ENCODE data around the gene SSBP3. TPM values are rescaled to one million over a fixed set of nuclear protein-coding genes. Genes with fewer than 3 reads are reported as not detected.

SSBP3 gene
- total and polyA plus RNA-seq, 2 donors from 2014 or later: 33.3 to 49.6 TPM

DNA sequence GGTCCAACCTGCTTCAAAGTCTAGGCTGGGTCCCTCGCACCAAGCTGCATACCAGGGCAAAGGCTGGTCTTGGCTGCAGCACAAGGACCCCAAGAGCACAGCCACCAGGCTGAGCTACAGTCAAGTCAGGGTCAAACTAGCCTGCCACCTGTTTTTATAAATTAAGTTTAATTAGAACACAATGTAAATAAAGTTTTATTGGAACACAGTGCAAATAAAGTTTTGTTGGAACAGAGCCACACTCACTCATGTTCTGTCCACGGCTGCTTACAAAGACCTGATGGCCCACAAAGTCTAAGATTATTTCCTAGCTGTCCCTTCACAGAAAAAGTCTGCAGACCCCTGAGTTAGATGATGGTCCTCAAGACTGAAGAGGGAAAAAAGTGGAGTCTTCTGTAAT, 140.0 kb downstream of the SSBP3 start:
- DNase-seq (no peak), FAIRE-seq (no peak)
- peaks cover 0 to 3% (median 0%) of the 10 kb centered on the region in 3 donors for H3K36me3 ChIP-seq (ENCODE audit: control insufficient read depth in 2 of 3, insufficient read depth in 3 of 3, low read length in 3 of 3)
- no peaks in the 10 kb centered on the region for H3K27me3 ChIP-seq (ENCODE audit: control insufficient read depth, insufficient read depth, low read length)
- H3K9me3 ChIP-seq (ENCODE audit: control insufficient read depth in 2 of 3, insufficient read depth in 1 of 3, low read length in 3 of 3): no peaks in the 10 kb centered on the region
- H3K9ac ChIP-seq (ENCODE audit: low read length in 3 of 3): no peak overlapping the region
- H3K4me3 ChIP-seq (ENCODE audit: low read length in 3 of 3): no peak overlapping the region
- no peak overlapping the region for H3K27ac ChIP-seq (ENCODE audit: low read depth in 2 of 2, low read length in 2 of 2)
- intact Hi-C loops (cut with DNase I): loop anchor here (10.0 kb wide), 1 partner anchor 139 kb away; the partner anchor contains the start of gene SSBP3
- peaks cover 0 to 9% (median 8%) of the 10 kb centered on the region in 3 donors for H3K4me1 ChIP-seq (ENCODE audit: control insufficient read depth in 2 of 3, insufficient read depth in 2 of 3, low read depth in 1 of 3, low read length in 3 of 3)
- TF ChIP-seq, protein P1, sequence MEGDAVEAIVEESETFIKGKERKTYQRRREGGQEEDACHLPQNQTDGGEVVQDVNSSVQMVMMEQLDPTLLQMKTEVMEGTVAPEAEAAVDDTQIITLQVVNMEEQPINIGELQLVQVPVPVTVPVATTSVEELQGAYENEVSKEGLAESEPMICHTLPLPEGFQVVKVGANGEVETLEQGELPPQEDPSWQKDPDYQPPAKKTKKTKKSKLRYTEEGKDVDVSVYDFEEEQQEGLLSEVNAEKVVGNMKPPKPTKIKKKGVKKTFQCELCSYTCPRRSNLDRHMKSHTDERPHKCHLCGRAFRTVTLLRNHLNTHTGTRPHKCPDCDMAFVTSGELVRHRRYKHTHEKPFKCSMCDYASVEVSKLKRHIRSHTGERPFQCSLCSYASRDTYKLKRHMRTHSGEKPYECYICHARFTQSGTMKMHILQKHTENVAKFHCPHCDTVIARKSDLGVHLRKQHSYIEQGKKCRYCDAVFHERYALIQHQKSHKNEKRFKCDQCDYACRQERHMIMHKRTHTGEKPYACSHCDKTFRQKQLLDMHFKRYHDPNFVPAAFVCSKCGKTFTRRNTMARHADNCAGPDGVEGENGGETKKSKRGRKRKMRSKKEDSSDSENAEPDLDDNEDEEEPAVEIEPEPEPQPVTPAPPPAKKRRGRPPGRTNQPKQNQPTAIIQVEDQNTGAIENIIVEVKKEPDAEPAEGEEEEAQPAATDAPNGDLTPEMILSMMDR (IDR thresholded peaks at IDR 0.05; ENCODE audit: borderline replicate concordance, extremely low read depth, insufficient read depth): no peak

DNA sequence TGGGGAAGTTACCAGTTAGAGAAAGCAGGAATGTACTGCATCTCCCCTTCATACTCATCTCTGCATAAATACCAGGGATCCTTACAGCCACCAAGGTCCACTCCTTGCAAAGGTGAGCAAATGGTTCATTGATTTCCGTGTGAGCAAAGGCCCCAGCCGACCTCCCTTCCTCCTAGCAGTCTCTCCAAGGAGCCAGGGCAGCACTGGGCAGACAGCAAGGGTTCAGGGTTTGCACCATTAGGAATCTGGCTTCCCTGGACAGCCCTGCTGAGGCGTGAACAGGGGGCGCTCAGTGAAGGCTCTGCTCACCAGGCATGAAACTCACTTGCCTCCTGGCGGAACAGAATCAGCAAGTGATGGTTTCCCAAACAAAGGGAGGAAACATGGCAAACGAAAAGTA, 140.5 kb downstream of the SSBP3 start:
- Histone ChIP-seq H3K27ac (ENCODE audit: low read depth in 2 of 2, low read length in 2 of 2) (no peak overlapping the region), H3K4me3 (ENCODE audit: low read length in 3 of 3) (no peak overlapping the region), H3K4me1 (ENCODE audit: control insufficient read depth in 2 of 3, insufficient read depth in 2 of 3, low read depth in 1 of 3, low read length in 3 of 3) (peaks cover 0 to 6% (median 3%) of the 10 kb centered on the region in 3 donors), H3K9me3 (ENCODE audit: control insufficient read depth in 2 of 3, insufficient read depth in 1 of 3, low read length in 3 of 3) (no peaks in the 10 kb centered on the region), H3K9ac (ENCODE audit: low read length in 3 of 3) (no peak overlapping the region), H3K27me3 (ENCODE audit: control insufficient read depth, insufficient read depth, low read length) (no peaks in the 10 kb centered on the region), H3K36me3 (ENCODE audit: control insufficient read depth in 2 of 3, insufficient read depth in 3 of 3, low read length in 3 of 3) (peaks cover 0 to 3% (median 0%) of the 10 kb centered on the region in 3 donors)
- DNase-seq (peak in 4 of 5 donors; percentile 55 to 69 (median 65)), FAIRE-seq (no peak)
- TF ChIP-seq, protein P1 (IDR thresholded peaks at IDR 0.05; ENCODE audit: borderline replicate concordance, extremely low read depth, insufficient read depth): no peak
- intact Hi-C loops (cut with DNase I): loop anchor here (10.0 kb wide), 1 partner anchor 139 kb away; the partner anchor contains the start of gene SSBP3

DNA sequence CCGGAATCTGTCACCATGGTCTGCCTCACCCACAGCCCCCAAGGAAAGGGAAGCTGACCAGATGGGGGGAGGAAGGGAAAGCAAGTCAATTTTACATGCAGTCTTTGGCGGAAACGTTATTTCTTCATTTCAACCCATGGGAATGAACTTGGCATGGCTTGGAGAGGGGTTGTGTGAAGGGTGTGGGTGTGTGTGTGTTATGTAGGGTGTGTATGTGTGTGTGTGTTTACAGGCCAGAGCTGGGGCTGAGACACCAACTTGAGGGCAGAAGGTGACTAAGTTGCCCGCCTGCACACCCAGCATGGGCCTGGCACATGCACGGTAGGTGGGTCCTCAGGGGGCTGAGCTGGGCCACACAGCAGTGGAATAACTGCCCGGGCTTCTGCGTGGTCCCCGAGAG, 141.1 kb downstream of the SSBP3 start:
- DNase-seq (no peak), FAIRE-seq (no peak)
- no peaks in the 10 kb centered on the region for H3K27me3 ChIP-seq (ENCODE audit: control insufficient read depth, insufficient read depth, low read length)
- intact Hi-C loops (cut with DNase I): loop anchor here (10.0 kb wide), 1 partner anchor 140 kb away; the partner anchor contains the start of gene SSBP3
- H3K36me3 ChIP-seq (ENCODE audit: control insufficient read depth in 2 of 3, insufficient read depth in 3 of 3, low read length in 3 of 3): peaks cover 0 to 3% (median 0%) of the 10 kb centered on the region in 3 donors
- H3K27ac ChIP-seq (ENCODE audit: low read depth in 2 of 2, low read length in 2 of 2): no peak overlapping the region
- H3K9me3 ChIP-seq (ENCODE audit: control insufficient read depth in 2 of 3, insufficient read depth in 1 of 3, low read length in 3 of 3): no peaks in the 10 kb centered on the region
- no peak overlapping the region for H3K9ac ChIP-seq (ENCODE audit: low read length in 3 of 3)
- H3K4me1 ChIP-seq (ENCODE audit: control insufficient read depth in 2 of 3, insufficient read depth in 2 of 3, low read depth in 1 of 3, low read length in 3 of 3): peaks cover 0 to 6% (median 0%) of the 10 kb centered on the region in 3 donors
- TF ChIP-seq, protein P1 (IDR thresholded peaks at IDR 0.05; ENCODE audit: borderline replicate concordance, extremely low read depth, insufficient read depth): no peak
- no peak overlapping the region for H3K4me3 ChIP-seq (ENCODE audit: low read length in 3 of 3)
